ENCODE data around the gene BCL11A.

DNA sequence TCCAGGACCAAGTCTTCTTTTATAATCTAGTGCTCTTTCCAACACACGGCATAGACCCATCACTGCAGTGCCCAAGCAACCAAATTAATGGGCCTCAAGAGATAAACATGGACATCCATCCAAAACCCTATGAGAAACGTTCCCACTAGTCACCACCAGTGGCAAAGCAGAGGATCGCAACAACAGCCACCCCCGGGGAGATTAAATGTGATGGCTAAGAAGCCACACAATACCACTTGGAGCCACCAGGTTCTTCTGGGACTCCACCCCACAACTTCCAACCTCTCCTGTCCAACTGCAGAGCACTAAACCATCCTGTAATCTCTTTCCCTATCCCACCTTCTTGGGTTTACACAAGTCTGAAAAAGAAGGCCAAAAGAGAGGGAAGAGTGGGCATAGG is 123.8 kb downstream of the BCL11A start:
- TF ChIP-seq EZH2 (IDR thresholded peaks at IDR 0.05; ENCODE audit: borderline replicate concordance, low read depth, low read length, poor library complexity, severe bottlenecking): no peak
- TF ChIP-seq, protein P1, sequence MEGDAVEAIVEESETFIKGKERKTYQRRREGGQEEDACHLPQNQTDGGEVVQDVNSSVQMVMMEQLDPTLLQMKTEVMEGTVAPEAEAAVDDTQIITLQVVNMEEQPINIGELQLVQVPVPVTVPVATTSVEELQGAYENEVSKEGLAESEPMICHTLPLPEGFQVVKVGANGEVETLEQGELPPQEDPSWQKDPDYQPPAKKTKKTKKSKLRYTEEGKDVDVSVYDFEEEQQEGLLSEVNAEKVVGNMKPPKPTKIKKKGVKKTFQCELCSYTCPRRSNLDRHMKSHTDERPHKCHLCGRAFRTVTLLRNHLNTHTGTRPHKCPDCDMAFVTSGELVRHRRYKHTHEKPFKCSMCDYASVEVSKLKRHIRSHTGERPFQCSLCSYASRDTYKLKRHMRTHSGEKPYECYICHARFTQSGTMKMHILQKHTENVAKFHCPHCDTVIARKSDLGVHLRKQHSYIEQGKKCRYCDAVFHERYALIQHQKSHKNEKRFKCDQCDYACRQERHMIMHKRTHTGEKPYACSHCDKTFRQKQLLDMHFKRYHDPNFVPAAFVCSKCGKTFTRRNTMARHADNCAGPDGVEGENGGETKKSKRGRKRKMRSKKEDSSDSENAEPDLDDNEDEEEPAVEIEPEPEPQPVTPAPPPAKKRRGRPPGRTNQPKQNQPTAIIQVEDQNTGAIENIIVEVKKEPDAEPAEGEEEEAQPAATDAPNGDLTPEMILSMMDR (conservative IDR thresholded peaks at IDR 0.05; ENCODE audit: low read depth, low read length): no peak

All from A673 (cell line).